ENCODE data around the gene PCDHGB1. TPM values are rescaled to one million over a fixed set of nuclear protein-coding genes. Genes with fewer than 3 reads are reported as not detected.
"Not testable (repeated sequence)": the region's sequence is repeated elsewhere in the genome, so short reads cannot be mapped to it uniquely, and the experiment has no call there.

PCDHGB1 gene
- total RNA-seq, 1 donor from 2014 or later: 9.6 TPM

- H3K4me1 Mint-ChIP-seq (ENCODE audit: low read depth, unreplicated experiment): peaks cover 3% of the 10 kb centered on the region
- H3K27ac Mint-ChIP-seq (ENCODE audit: unreplicated experiment): peak overlapping the region; percentile 48
- H3K27me3 Mint-ChIP-seq (ENCODE audit: unreplicated experiment): peaks cover 12% of the 10 kb centered on the region
- H3K9me3 Mint-ChIP-seq (ENCODE audit: unreplicated experiment): peaks cover 46% of the 10 kb centered on the region
- H3K4me3 Mint-ChIP-seq (ENCODE audit: unreplicated experiment): no peak overlapping the region
- TF ChIP-seq, protein P1, sequence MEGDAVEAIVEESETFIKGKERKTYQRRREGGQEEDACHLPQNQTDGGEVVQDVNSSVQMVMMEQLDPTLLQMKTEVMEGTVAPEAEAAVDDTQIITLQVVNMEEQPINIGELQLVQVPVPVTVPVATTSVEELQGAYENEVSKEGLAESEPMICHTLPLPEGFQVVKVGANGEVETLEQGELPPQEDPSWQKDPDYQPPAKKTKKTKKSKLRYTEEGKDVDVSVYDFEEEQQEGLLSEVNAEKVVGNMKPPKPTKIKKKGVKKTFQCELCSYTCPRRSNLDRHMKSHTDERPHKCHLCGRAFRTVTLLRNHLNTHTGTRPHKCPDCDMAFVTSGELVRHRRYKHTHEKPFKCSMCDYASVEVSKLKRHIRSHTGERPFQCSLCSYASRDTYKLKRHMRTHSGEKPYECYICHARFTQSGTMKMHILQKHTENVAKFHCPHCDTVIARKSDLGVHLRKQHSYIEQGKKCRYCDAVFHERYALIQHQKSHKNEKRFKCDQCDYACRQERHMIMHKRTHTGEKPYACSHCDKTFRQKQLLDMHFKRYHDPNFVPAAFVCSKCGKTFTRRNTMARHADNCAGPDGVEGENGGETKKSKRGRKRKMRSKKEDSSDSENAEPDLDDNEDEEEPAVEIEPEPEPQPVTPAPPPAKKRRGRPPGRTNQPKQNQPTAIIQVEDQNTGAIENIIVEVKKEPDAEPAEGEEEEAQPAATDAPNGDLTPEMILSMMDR (IDR thresholded peaks at IDR 0.05; ENCODE audit: partially characterized antibody, unreplicated experiment): no peak
- peaks cover 67% of the 10 kb centered on the region for H3K36me3 Mint-ChIP-seq (ENCODE audit: unreplicated experiment)
- no peak for DNase-seq
These were observed 43.4 kb downstream of the PCDHGB1 start for GRCh38 chr5:141393267-141393666.

- peaks cover 65% of the 10 kb centered on the region for H3K36me3 Mint-ChIP-seq (ENCODE audit: unreplicated experiment)
- peaks cover 41% of the 10 kb centered on the region for H3K9me3 Mint-ChIP-seq (ENCODE audit: unreplicated experiment)
- not testable (repeated sequence) for H3K27ac Mint-ChIP-seq (ENCODE audit: unreplicated experiment); H3K4me3 Mint-ChIP-seq (ENCODE audit: unreplicated experiment); DNase-seq; H3K27me3 Mint-ChIP-seq (ENCODE audit: unreplicated experiment); H3K4me1 Mint-ChIP-seq (ENCODE audit: low read depth, unreplicated experiment)
These were observed 44.7 kb downstream of the PCDHGB1 start for GRCh38 chr5:141394401-141395187.

DNA sequence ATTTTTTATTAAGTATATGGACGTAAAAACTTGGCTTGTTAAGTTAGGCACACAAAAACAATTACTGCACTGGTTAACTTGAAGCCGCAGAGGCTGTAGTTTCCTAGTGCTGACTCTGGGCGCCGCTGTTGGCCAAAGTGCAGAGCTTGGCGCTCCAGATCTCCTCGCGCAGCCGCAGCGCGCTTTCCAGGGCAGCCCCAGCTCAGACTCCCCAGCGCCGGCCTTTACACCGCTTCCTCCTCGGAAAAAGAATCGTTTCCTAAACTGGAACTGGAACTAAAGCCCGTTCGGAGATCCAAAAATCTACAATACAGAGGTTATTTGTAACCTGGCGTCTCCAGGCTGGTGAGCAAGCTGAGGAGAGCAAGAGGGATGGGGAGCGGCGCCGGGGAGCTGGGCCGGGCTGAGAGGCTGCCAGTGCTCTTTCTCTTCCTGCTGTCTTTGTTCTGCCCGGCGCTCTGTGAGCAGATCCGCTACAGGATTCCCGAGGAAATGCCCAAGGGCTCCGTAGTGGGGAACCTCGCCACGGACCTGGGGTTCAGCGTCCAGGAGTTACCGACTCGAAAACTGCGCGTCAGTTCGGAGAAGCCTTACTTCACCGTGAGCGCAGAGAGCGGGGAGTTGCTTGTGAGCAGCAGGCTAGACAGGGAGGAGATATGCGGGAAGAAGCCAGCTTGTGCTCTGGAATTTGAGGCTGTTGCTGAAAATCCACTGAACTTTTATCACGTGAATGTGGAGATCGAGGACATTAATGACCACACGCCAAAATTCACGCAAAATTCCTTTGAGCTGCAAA is 48.1 kb downstream of the PCDHGB1 start, which contains the start of gene PCDHGB5:
Gene PCDHGB5, plus strand, starts transcription at position 192 of the 796 bp plus-strand sequence. Its CDS starts 181 bp downstream, at position 373.
- not testable (repeated sequence) for H3K4me3 Mint-ChIP-seq (ENCODE audit: unreplicated experiment); H3K27me3 Mint-ChIP-seq (ENCODE audit: unreplicated experiment)
- peaks cover 29% of the 10 kb centered on the region for H3K9me3 Mint-ChIP-seq (ENCODE audit: unreplicated experiment)

GRCh38 chr5:141398608-141399007 is 48.7 kb downstream of the PCDHGB1 start:
- no peak overlapping the region for H3K4me3 Mint-ChIP-seq (ENCODE audit: unreplicated experiment)
- no peak for DNase-seq
- peaks cover 3% of the 10 kb centered on the region for H3K4me1 Mint-ChIP-seq (ENCODE audit: low read depth, unreplicated experiment)
- H3K9me3 Mint-ChIP-seq (ENCODE audit: unreplicated experiment): peaks cover 29% of the 10 kb centered on the region
- H3K27me3 Mint-ChIP-seq (ENCODE audit: unreplicated experiment): peaks cover 7% of the 10 kb centered on the region
- H3K27ac Mint-ChIP-seq (ENCODE audit: unreplicated experiment): no peak overlapping the region
- TF ChIP-seq, protein P1 (IDR thresholded peaks at IDR 0.05; ENCODE audit: partially characterized antibody, unreplicated experiment): no peak
- peaks cover 53% of the 10 kb centered on the region for H3K36me3 Mint-ChIP-seq (ENCODE audit: unreplicated experiment)

More for the DNA sequence above, 48.1 kb downstream of the PCDHGB1 start, which contains the start of gene PCDHGB5:
- not testable (repeated sequence) for DNase-seq; H3K27ac Mint-ChIP-seq (ENCODE audit: unreplicated experiment); H3K4me1 Mint-ChIP-seq (ENCODE audit: low read depth, unreplicated experiment)
- peaks cover 53% of the 10 kb centered on the region for H3K36me3 Mint-ChIP-seq (ENCODE audit: unreplicated experiment)

DNA sequence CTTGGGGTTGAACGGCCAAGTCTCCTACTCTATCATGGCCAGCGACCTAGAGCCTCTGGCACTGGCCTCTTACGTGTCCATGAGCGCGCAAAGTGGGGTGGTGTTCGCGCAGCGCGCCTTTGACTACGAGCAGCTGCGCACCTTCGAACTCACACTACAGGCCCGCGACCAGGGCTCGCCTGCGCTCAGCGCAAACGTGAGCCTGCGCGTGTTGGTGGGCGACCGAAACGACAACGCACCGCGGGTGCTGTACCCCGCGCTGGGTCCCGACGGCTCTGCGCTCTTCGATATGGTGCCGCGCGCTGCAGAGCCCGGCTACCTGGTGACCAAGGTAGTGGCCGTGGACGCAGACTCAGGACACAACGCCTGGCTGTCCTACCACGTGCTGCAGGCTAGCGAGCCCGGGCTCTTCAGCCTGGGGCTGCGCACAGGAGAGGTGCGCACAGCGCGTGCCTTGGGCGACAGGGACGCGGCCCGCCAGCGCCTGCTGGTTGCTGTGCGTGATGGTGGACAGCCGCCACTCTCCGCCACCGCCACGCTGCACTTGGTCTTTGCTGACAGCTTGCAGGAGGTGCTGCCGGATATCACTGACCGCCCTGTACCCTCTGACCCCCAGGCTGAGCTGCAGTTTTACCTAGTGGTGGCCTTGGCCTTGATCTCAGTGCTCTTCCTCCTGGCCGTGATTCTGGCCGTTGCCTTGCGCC is 49.8 kb downstream of the PCDHGB1 start:
- peak overlapping the region; percentile 43 for H3K4me3 Mint-ChIP-seq (ENCODE audit: unreplicated experiment)
- no peak overlapping the region for H3K27ac Mint-ChIP-seq (ENCODE audit: unreplicated experiment)
- peaks cover 3% of the 10 kb centered on the region for H3K4me1 Mint-ChIP-seq (ENCODE audit: low read depth, unreplicated experiment)
- H3K9me3 Mint-ChIP-seq (ENCODE audit: unreplicated experiment): peaks cover 30% of the 10 kb centered on the region
- H3K36me3 Mint-ChIP-seq (ENCODE audit: unreplicated experiment): peaks cover 54% of the 10 kb centered on the region
- peaks cover 7% of the 10 kb centered on the region for H3K27me3 Mint-ChIP-seq (ENCODE audit: unreplicated experiment)
- TF ChIP-seq, protein P1 (IDR thresholded peaks at IDR 0.05; ENCODE audit: partially characterized antibody, unreplicated experiment): no peak
- DNase-seq: no peak

Other genes starting within 250 kb of the PCDHGB1 start
- gene PCDHB3, start 249.6 kb upstream of the PCDHGB1 start, total RNA-seq (ENCODE audit: unreplicated experiment): 36.9 TPM
- 7.8 TPM for gene PCDHB4, start 228.3 kb upstream of the PCDHGB1 start, total RNA-seq (ENCODE audit: unreplicated experiment)
- gene PCDHB5, start 214.9 kb upstream of the PCDHGB1 start, total RNA-seq (ENCODE audit: unreplicated experiment): 72.2 TPM
- gene PCDHB6, start 200.0 kb upstream of the PCDHGB1 start, total RNA-seq (ENCODE audit: unreplicated experiment): 7.2 TPM
- gene PCDHB7, start 177.5 kb upstream of the PCDHGB1 start, total RNA-seq (ENCODE audit: unreplicated experiment): 3.4 TPM
- 19.8 TPM for gene PCDHB8, start 172.3 kb upstream of the PCDHGB1 start, total RNA-seq (ENCODE audit: unreplicated experiment)
- 20.1 TPM for gene PCDHB16, start 167.7 kb upstream of the PCDHGB1 start, total RNA-seq (ENCODE audit: unreplicated experiment)
- gene PCDHB9, start 162.9 kb upstream of the PCDHGB1 start, total RNA-seq (ENCODE audit: unreplicated experiment): 12.2 TPM
- gene PCDHB10, start 157.7 kb upstream of the PCDHGB1 start, total RNA-seq (ENCODE audit: unreplicated experiment): 17.7 TPM
- 10.6 TPM for gene PCDHB11, start 150.5 kb upstream of the PCDHGB1 start, total RNA-seq (ENCODE audit: unreplicated experiment)
- 14.4 TPM for gene PCDHB12, start 141.4 kb upstream of the PCDHGB1 start, total RNA-seq (ENCODE audit: unreplicated experiment)
- gene PCDHB13, start 136.2 kb upstream of the PCDHGB1 start, total RNA-seq (ENCODE audit: unreplicated experiment): 12.7 TPM
- gene PCDHB14, start 126.8 kb upstream of the PCDHGB1 start, total RNA-seq (ENCODE audit: unreplicated experiment): 16.5 TPM
- 29.5 TPM for gene PCDHB15, start 104.7 kb upstream of the PCDHGB1 start, total RNA-seq (ENCODE audit: unreplicated experiment)
- 1.9 TPM for gene SLC25A2, start 46.0 kb upstream of the PCDHGB1 start, total RNA-seq (ENCODE audit: unreplicated experiment)
- gene TAF7, start 29.3 kb upstream of the PCDHGB1 start, total RNA-seq (ENCODE audit: unreplicated experiment): 89.4 TPM
- 4.6 TPM for gene PCDHGA1, start 19.6 kb upstream of the PCDHGB1 start, total RNA-seq (ENCODE audit: unreplicated experiment)
- gene PCDHGA2, start 11.3 kb upstream of the PCDHGB1 start, total RNA-seq (ENCODE audit: unreplicated experiment): 3.0 TPM
- gene PCDHGA3, start 6.3 kb upstream of the PCDHGB1 start, total RNA-seq (ENCODE audit: unreplicated experiment): 10.4 TPM
- 8.2 TPM for gene PCDHGA4, start 4.9 kb downstream of the PCDHGB1 start, total RNA-seq (ENCODE audit: unreplicated experiment)
- gene PCDHGB2, start 9.9 kb downstream of the PCDHGB1 start, total RNA-seq (ENCODE audit: unreplicated experiment): 8.9 TPM
- gene PCDHGA5, start 14.1 kb downstream of the PCDHGB1 start, total RNA-seq (ENCODE audit: unreplicated experiment): 4.6 TPM
- 6.2 TPM for gene PCDHGB3, start 20.1 kb downstream of the PCDHGB1 start, total RNA-seq (ENCODE audit: unreplicated experiment)
- 6.3 TPM for gene PCDHGA6, start 23.8 kb downstream of the PCDHGB1 start, total RNA-seq (ENCODE audit: unreplicated experiment)
- 4.2 TPM for gene PCDHGA7, start 32.6 kb downstream of the PCDHGB1 start, total RNA-seq (ENCODE audit: unreplicated experiment)
- gene PCDHGB4, start 37.6 kb downstream of the PCDHGB1 start, total RNA-seq (ENCODE audit: unreplicated experiment): 40.8 TPM
- gene PCDHGA8, start 42.5 kb downstream of the PCDHGB1 start, total RNA-seq (ENCODE audit: unreplicated experiment): 7.2 TPM
- gene PCDHGB5, start 47.8 kb downstream of the PCDHGB1 start, total RNA-seq (ENCODE audit: unreplicated experiment): 9.3 TPM
- gene PCDHGA9, start 52.7 kb downstream of the PCDHGB1 start, total RNA-seq (ENCODE audit: unreplicated experiment): 5.5 TPM
- 59.8 TPM for gene PCDHGB6, start 57.9 kb downstream of the PCDHGB1 start, total RNA-seq (ENCODE audit: unreplicated experiment)
- gene PCDHGA10, start 62.9 kb downstream of the PCDHGB1 start, total RNA-seq (ENCODE audit: unreplicated experiment): 16.6 TPM
- 38.6 TPM for gene PCDHGB7, start 67.6 kb downstream of the PCDHGB1 start, total RNA-seq (ENCODE audit: unreplicated experiment)
- 12.5 TPM for gene PCDHGA11, start 71.0 kb downstream of the PCDHGB1 start, total RNA-seq (ENCODE audit: unreplicated experiment)
- 6.1 TPM for gene PCDHGA12, start 80.4 kb downstream of the PCDHGB1 start, total RNA-seq (ENCODE audit: unreplicated experiment)
- 40.1 TPM for gene PCDHGC3, start 125.9 kb downstream of the PCDHGB1 start, total RNA-seq (ENCODE audit: unreplicated experiment)
- 6.7 TPM for gene PCDHGC4, start 134.9 kb downstream of the PCDHGB1 start, total RNA-seq (ENCODE audit: unreplicated experiment)
- gene PCDHGC5, start 139.0 kb downstream of the PCDHGB1 start, total RNA-seq (ENCODE audit: unreplicated experiment): 4.0 TPM

Measured in glutamatergic neuron (in vitro differentiated cells).